Endothelial cell of umbilical vein (primary cell): ENCODE measurements around the gene MYO18A. TPM values are rescaled to one million over a fixed set of nuclear protein-coding genes. Genes with fewer than 3 reads are reported as not detected.

Source experiments
- BruUV-seq: library from RNA; stranded (reverse); fragments of 400-500 nt; replicated peaks from 2 replicates; lab custom pipeline; 2021; lab: Mats Ljungman, UMichigan
- CTCF ChIA-PET: fragments of 300-600, 350-600 bp; sonication (Branson Sonifier 250); formaldehyde crosslinking; loops from one replicate; lab custom pipeline; 2021; ENCODE audit warnings: antibody characterized with exemption, inconsistent platforms; lab: Charles Lee
- POLR2A ChIA-PET: fragments of 300-600, 350-600 bp; sonication (Branson Sonifier 250); formaldehyde crosslinking; loops from one replicate; lab custom pipeline; 2021; ENCODE audit warnings: antibody characterized with exemption, inconsistent platforms; lab: Charles Lee
- DNase-seq: peaks from one replicate; pipeline ENCODE4 v3.0.0-alpha.2; 2011; ENCODE audit warnings: low read depth, low spot score
- FAIRE-seq: peaks from 2 replicates; lab custom pipeline; 2011; peaks lifted over from hg19 to GRCh38; lab: Jason Lieb, UNC
- H2AFZ ChIP-seq: 2 replicates; pipeline ENCODE4 v1.6.0; 2012; ENCODE audit warnings: low read depth, low read length, control low read depth, inconsistent platforms
- H3K27ac ChIP-seq: 2 replicates; pipeline ENCODE4 v1.5.1; 2011; ENCODE audit warnings: low read depth, mild to moderate bottlenecking, control low read depth, low read length, moderate library complexity; ENCODE audit not compliant: insufficient read depth
- H3K27me3 ChIP-seq, 2 experiments: 2 replicates each; pipeline versions ENCODE4 v1.6.0 to v1.6.1; 2011; ENCODE audit warnings: low read length in 2 of 2, mixed read lengths in 1 of 2; ENCODE audit not compliant: control insufficient read depth in 2 of 2, insufficient read depth in 2 of 2
- H3K36me3 ChIP-seq, 2 experiments: 2 replicates in 1 of 2; 3 replicates in 1 of 2; pipeline ENCODE4 v1.5.1; 2011; ENCODE audit warnings: low read length in 2 of 2, mild to moderate bottlenecking in 1 of 2, moderate library complexity in 1 of 2; ENCODE audit not compliant: control insufficient read depth in 2 of 2, insufficient read depth in 2 of 2; ENCODE audit errors: extremely low read depth in 1 of 2
- H3K4me1 ChIP-seq: 3 replicates; pipeline ENCODE4 v1.5.1; 2011; ENCODE audit warnings: mild to moderate bottlenecking, low read length; ENCODE audit not compliant: control insufficient read depth, insufficient read depth; ENCODE audit errors: extremely low read depth
- H3K4me2 ChIP-seq: 2 replicates; pipeline ENCODE4 v1.6.1; 2011; ENCODE audit warnings: low read length, control low read depth, mixed read lengths; ENCODE audit not compliant: insufficient read depth
- H3K4me3 ChIP-seq, 3 experiments: fragments of 200-600 bp in 1 of 3; sonication (generic), shearing (Covaris generic) in 1 of 3; replicated peaks in 1 of 3; 2 replicates each; pipeline ENCODE4 v1.5.1; 2011 to 2016; ENCODE audit warnings: control low read depth in 3 of 3, low read length in 3 of 3, mild to moderate bottlenecking in 2 of 3, inconsistent platforms in 1 of 3, low read depth in 1 of 3, moderate library complexity in 1 of 3; ENCODE audit not compliant: insufficient read depth in 1 of 3
- H3K79me2 ChIP-seq: 2 replicates; pipeline ENCODE4 v1.6.0; 2012; ENCODE audit warnings: low read length, inconsistent platforms; ENCODE audit not compliant: control insufficient read depth, insufficient read depth
- H3K9ac ChIP-seq: replicated peaks from 2 replicates; pipeline ENCODE3; 2011; ENCODE audit warnings: low read length, control low read depth; ENCODE audit not compliant: insufficient read depth; ENCODE audit errors: extremely low read depth
- H3K9me1 ChIP-seq: replicated peaks from 3 replicates; pipeline ENCODE4 v1.6.0; 2011; ENCODE audit warnings: mild to moderate bottlenecking, low read length; ENCODE audit not compliant: control insufficient read depth, insufficient read depth; ENCODE audit errors: extremely low read depth
- H3K9me3 ChIP-seq: replicated peaks from 2 replicates; pipeline ENCODE4 v1.5.1; 2012; ENCODE audit warnings: low read length, inconsistent platforms; ENCODE audit not compliant: control insufficient read depth, insufficient read depth
- H4K20me1 ChIP-seq: replicated peaks from 2 replicates; pipeline ENCODE3; 2011; ENCODE audit warnings: mild to moderate bottlenecking, low read length; ENCODE audit not compliant: control insufficient read depth, insufficient read depth; ENCODE audit errors: extremely low read depth
- EZH2 ChIP-seq: IDR thresholded peaks from 2 replicates; pipeline ENCODE4 v1.6.1; 2012; ENCODE audit warnings: borderline replicate concordance, low read depth, mild to moderate bottlenecking, moderate library complexity, low read length, inconsistent platforms; ENCODE audit not compliant: severe bottlenecking
- FOS ChIP-seq: IDR thresholded peaks from 2 replicates; pipeline ENCODE4 v1.6.1; 2011; ENCODE audit warnings: mild to moderate bottlenecking, low read length, moderate library complexity, borderline replicate concordance; ENCODE audit not compliant: insufficient read depth
- GATA2 ChIP-seq: IDR thresholded peaks from 2 replicates; pipeline ENCODE4 v1.7.0; 2011; ENCODE audit warnings: low read depth, mild to moderate bottlenecking, moderate library complexity, mixed read lengths, low read length; ENCODE audit not compliant: insufficient read length, insufficient read depth
- JUN ChIP-seq: IDR thresholded peaks from 2 replicates; pipeline ENCODE4 v1.6.1; 2011; ENCODE audit warnings: borderline replicate concordance, low read depth; ENCODE audit not compliant: insufficient read length, insufficient read depth
- POLR2AphosphoS5 ChIP-seq: IDR thresholded peaks from 2 replicates; pipeline ENCODE4 v1.6.1; 2012; ENCODE audit warnings: low read depth, mild to moderate bottlenecking, control low read depth, low read length, moderate library complexity; ENCODE audit not compliant: insufficient read depth
- dilution Hi-C: fragments of 300-500 bp; cut with MboI; formaldehyde crosslinking; loops from one replicate; pipeline ENCODE4 v1.15.0; 2019; ENCODE audit warnings: low sequenced_read_pairs; ENCODE audit not compliant: extremely low pct_ligation_motif_present
- intact Hi-C: fragments of 100-400 bp; cut with micrococcal nuclease; formaldehyde crosslinking; loops from one replicate; pipeline ENCODE4 v1.10.0; 2022
- polyA plus RNA-seq, 4 experiments: library from polyadenylated mRNA; depleted of rRNA in 3 of 4; stranded (reverse) in 3 of 4; unstranded in 1 of 4; fragments of >200 nt; gene quantifications; 2 replicates each; pipeline versions ENCODE4 v1.2.1 to v1.2.3, GENCODE V29; 2011 to 2012; ENCODE audit warnings: missing spikeins in 1 of 4
- total RNA-seq: library from RNA; stranded (reverse); gene quantifications from 2 replicates; pipeline ENCODE4 v1.2.3, GENCODE V29; 2021
- TF ChIP-seq, protein P1 (sequence below): IDR thresholded peaks from 2 replicates; pipeline ENCODE4 v1.6.1; 2011; ENCODE audit not compliant: insufficient read depth, insufficient read length
- TF ChIP-seq, protein P2 (sequence below), 2 donors: IDR thresholded peaks; 1 replicate in 1 of 2; 2 replicates in 1 of 2; pipeline ENCODE4 v1.5.1; 2011; ENCODE audit warnings: low read length in 2 of 2, mild to moderate bottlenecking in 2 of 2, moderate library complexity in 2 of 2, control low read depth in 1 of 2, inconsistent platforms in 1 of 2, low read depth in 1 of 2; ENCODE audit not compliant: insufficient read depth in 1 of 2; ENCODE audit errors: extremely low read depth in 1 of 2

The MYO18A gene
- total and polyA plus RNA-seq, 2 donors (not counting 3 experiments of a cell fraction or from before 2014, with no cell fraction given), result 3.9 to 28.3 TPM

DNA sequence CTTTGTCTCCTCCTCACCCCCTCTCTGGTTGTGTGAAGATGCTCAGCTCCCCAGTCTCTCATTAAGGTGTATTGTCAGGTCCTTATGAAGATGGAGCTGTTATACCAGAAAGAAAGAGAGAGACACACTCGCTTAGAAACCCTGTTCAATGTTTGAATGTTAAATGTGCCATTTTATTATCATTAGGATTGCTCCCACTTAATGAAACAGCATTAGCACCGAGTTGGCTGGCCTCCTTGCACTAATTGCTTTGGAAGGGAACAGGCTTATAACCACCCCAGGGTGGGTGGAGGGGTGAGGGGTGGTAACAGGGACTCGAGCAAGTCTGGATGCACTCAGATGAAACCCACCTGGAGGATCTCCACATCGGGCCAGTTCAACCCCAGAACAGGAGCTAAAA is 122.8 kb downstream of the MYO18A start:
- peaks cover 3 to 4% of the 10 kb centered on the region in 2 experiments for H3K27me3 ChIP-seq
- no peak overlapping the region for H3K4me2 ChIP-seq
- no peak overlapping the region for H3K9ac ChIP-seq
- H3K79me2 ChIP-seq, result no peaks in the 10 kb centered on the region
- ChIA-PET CTCF (interaction anchor here (0.6 to 1.1 kb wide), 3 partner anchors 14 to 92 kb away, joined by 3 to 5 read pairs (median 4); no protein-coding TSS in a partner anchor), POLR2A (no interaction called here)
- intact Hi-C loops (no loop called here), dilution Hi-C loops (no loop called here)
- FAIRE-seq (no peak), DNase-seq (no peak)
- TF ChIP-seq EZH2 (no peak), JUN (no peak), POLR2AphosphoS5 (no peak), FOS (no peak), GATA2 (no peak)
- TF ChIP-seq, protein P1, sequence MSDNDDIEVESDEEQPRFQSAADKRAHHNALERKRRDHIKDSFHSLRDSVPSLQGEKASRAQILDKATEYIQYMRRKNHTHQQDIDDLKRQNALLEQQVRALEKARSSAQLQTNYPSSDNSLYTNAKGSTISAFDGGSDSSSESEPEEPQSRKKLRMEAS, result no peak
- TF ChIP-seq, protein P2, sequence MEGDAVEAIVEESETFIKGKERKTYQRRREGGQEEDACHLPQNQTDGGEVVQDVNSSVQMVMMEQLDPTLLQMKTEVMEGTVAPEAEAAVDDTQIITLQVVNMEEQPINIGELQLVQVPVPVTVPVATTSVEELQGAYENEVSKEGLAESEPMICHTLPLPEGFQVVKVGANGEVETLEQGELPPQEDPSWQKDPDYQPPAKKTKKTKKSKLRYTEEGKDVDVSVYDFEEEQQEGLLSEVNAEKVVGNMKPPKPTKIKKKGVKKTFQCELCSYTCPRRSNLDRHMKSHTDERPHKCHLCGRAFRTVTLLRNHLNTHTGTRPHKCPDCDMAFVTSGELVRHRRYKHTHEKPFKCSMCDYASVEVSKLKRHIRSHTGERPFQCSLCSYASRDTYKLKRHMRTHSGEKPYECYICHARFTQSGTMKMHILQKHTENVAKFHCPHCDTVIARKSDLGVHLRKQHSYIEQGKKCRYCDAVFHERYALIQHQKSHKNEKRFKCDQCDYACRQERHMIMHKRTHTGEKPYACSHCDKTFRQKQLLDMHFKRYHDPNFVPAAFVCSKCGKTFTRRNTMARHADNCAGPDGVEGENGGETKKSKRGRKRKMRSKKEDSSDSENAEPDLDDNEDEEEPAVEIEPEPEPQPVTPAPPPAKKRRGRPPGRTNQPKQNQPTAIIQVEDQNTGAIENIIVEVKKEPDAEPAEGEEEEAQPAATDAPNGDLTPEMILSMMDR (IDR thresholded peaks at IDR 0.05; ENCODE audit: extremely low read depth in 1 of 2, insufficient read depth in 1 of 2, low read depth in 1 of 2, low read length in 2 of 2), result no peak
- H3K4me1 ChIP-seq, result no peaks in the 10 kb centered on the region
- H2AFZ ChIP-seq, result no peak overlapping the region
- H3K36me3 ChIP-seq, result no peaks in the 10 kb centered on the region
- H3K27ac ChIP-seq, result no peak overlapping the region
- no peaks in the 10 kb centered on the region for H3K9me1 ChIP-seq
- H3K9me3 ChIP-seq, result no peaks in the 10 kb centered on the region
- no peaks in the 10 kb centered on the region for H4K20me1 ChIP-seq
- no TSS peak for BruUV-seq
- no peak overlapping the region for H3K4me3 ChIP-seq
